ENCODE results near the gene EFNA5. TPM values are rescaled to one million over a fixed set of nuclear protein-coding genes. Genes with fewer than 3 reads are reported as not detected.
A peak's percentile ranks its signal among the peaks of the same experiment; 100 is the strongest.

The EFNA5 gene
- total and polyA plus RNA-seq, 2 experiments from 2014 or later: 7.5 to 10.1 TPM

- no peaks in the 10 kb centered on the region for H3K9me3 Mint-ChIP-seq
- H3K27ac ChIP-seq (ENCODE audit: low read depth): no peak overlapping the region
- H3K4me1 Mint-ChIP-seq: peaks cover 62% of the 10 kb centered on the region
- no peaks in the 10 kb centered on the region for H3K9me2 ChIP-seq (ENCODE audit: insufficient read depth)
- no peaks in the 10 kb centered on the region for H3K27me3 ChIP-seq (ENCODE audit: insufficient read depth)
- no peaks in the 10 kb centered on the region for H3F3A ChIP-seq (replicated peaks; ENCODE audit: low read depth)
- TF ChIP-seq JUNB (IDR thresholded peaks at IDR 0.05; ENCODE audit: unreplicated experiment) (no peak), ZNF331 (CRISPR knock-in tag; IDR thresholded peaks at IDR 0.05; ENCODE audit: low read depth) (no peak), ZNF462 (CRISPR knock-in tag; IDR thresholded peaks at IDR 0.05) (no peak), STAT1 (IDR thresholded peaks at IDR 0.05; ENCODE audit: unreplicated experiment) (no peak), ZNF114 (CRISPR knock-in tag; IDR thresholded peaks at IDR 0.05) (no peak), EZH2 (IDR thresholded peaks at IDR 0.05; ENCODE audit: low read depth, unreplicated experiment) (no peak), REST (IDR thresholded peaks at IDR 0.05; ENCODE audit: unreplicated experiment) (no peak)
- no peak for DNase-seq (ENCODE audit: low spot score)
- H4K20me1 ChIP-seq (replicated peaks; ENCODE audit: insufficient read depth): no peaks in the 10 kb centered on the region
- H3K4me3 Mint-ChIP-seq: no peak overlapping the region
- no peak for ATAC-seq
- H3K36me3 Mint-ChIP-seq (ENCODE audit: low read depth): no peaks in the 10 kb centered on the region
- no peaks in the 10 kb centered on the region for H3K36me3 ChIP-seq (ENCODE audit: insufficient read depth)
- H3K79me2 ChIP-seq (replicated peaks; ENCODE audit: insufficient read depth): peaks cover 16% of the 10 kb centered on the region
- H3K27me3 Mint-ChIP-seq (ENCODE audit: insufficient read depth, low read depth, poor library complexity): no peaks in the 10 kb centered on the region
- no peak overlapping the region for H2AFZ ChIP-seq
- H3K4me3 ChIP-seq: no peak overlapping the region
- no peak overlapping the region for H3K27ac Mint-ChIP-seq
- H3K4me2 ChIP-seq: peak overlapping the region; percentile 52; the same call in 1 of the 2 replicates
- peaks cover 45% of the 10 kb centered on the region for H3K4me1 ChIP-seq (ENCODE audit: insufficient read depth)
Observed at GRCh38 chr5:107576155-107576554, 94.6 kb downstream of the EFNA5 start.
